Suprapubic skin (tissue), 4 donors: ENCODE data around the gene GLB1L2. TPM values are rescaled to one million over a fixed set of nuclear protein-coding genes. Genes with fewer than 3 reads are reported as not detected.

Experiments
- DNase-seq, 2 donors: peaks; one replicate each; pipeline ENCODE4 v3.0.0-alpha.2; 2019; ENCODE audit warnings: low spot score in 2 of 2
- H3K27ac ChIP-seq: fragments of 200-600 bp; sonication (generic); one replicate; pipeline ENCODE4 v1.5.1; 2019
- H3K27me3 ChIP-seq: fragments of 200-600 bp; sonication (generic); one replicate; pipeline ENCODE4 v1.5.1; 2019
- H3K36me3 ChIP-seq: fragments of 200-600 bp; sonication (generic); one replicate; pipeline ENCODE4 v1.5.1; 2019
- H3K4me1 ChIP-seq: fragments of 200-600 bp; sonication (generic); one replicate; pipeline ENCODE4 v1.5.1; 2019
- H3K4me3 ChIP-seq: fragments of 200-600 bp; sonication (generic); one replicate; pipeline ENCODE4 v1.5.1; 2019; ENCODE audit warnings: mild to moderate bottlenecking
- H3K9me3 ChIP-seq: fragments of 200-600 bp; sonication (generic); one replicate; pipeline ENCODE4 v1.5.1; 2019
- EP300 ChIP-seq: sonication (generic); formaldehyde crosslinking; IDR thresholded peaks from one replicate; pipeline ENCODE4 v1.6.1; 2017; ENCODE audit warnings: antibody characterized with exemption
- POLR2A ChIP-seq, 2 donors: fragments of 450-650 bp; IDR thresholded peaks; one replicate each; pipeline ENCODE4 v1.6.1; 2017; ENCODE audit warnings: antibody characterized with exemption in 2 of 2, mild to moderate bottlenecking in 2 of 2, moderate library complexity in 2 of 2
- POLR2AphosphoS5 ChIP-seq, 3 donors: sonication (generic); formaldehyde crosslinking; IDR thresholded peaks; one replicate each; pipeline ENCODE4 v1.6.1; 2017; ENCODE audit warnings: antibody characterized with exemption in 3 of 3
- WGBS: methylation state at CpG from one replicate; pipeline ENCODE4 v1.1.5; 2018; 5-methylcytosine and 5-hydroxymethylcytosine counted together
- total RNA-seq, 4 donors: library from RNA; depleted of rRNA; stranded (reverse); fragments of >200 nt; gene quantifications; one replicate each; pipeline ENCODE4 v1.1.0, GENCODE V29; 2016
- TF ChIP-seq, protein P1 (sequence below), 2 donors: fragments of 200-600 bp in 1 of 2; fragments of 450-650 bp in 1 of 2; sonication (generic) in 1 of 2; IDR thresholded peaks; one replicate each; pipeline ENCODE4 v1.5.1; 2016 to 2019; ENCODE audit warnings: antibody characterized with exemption in 2 of 2, mild to moderate bottlenecking in 1 of 2, moderate library complexity in 1 of 2

The GLB1L2 gene
- total RNA-seq, 4 donors from 2014 or later, result 11.5 to 28.3 (median 21.8) TPM

DNA sequence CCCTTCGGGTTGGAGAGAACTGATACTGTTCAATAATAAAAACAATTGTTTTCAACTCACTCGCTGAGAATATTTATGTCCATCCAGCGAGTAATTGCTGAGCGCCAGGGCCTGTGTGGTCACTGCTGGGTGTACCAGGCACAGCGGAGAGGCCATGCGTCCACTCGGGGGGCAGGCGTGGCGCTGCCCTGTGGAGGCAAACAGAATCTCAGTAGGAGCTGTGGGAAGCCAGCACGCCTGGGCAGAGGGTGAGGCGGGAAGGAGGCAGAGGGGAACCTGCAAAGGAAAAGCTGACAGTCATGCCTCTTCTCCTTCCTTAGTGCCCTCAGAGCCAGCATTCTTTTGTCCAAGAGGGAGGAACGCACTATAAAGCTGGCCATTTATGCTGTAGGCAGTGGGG, 44.2 kb upstream of the GLB1L2 start:
- 88% methylated on average over 12 of the region's 12 CpGs for WGBS
- no peak for DNase-seq
- Histone ChIP-seq H3K9me3 (no peaks in the 10 kb centered on the region), H3K27me3 (no peaks in the 10 kb centered on the region), H3K36me3 (no peaks in the 10 kb centered on the region), H3K4me3 (no peak overlapping the region), H3K27ac (no peak overlapping the region), H3K4me1 (peaks cover 3% of the 10 kb centered on the region)
- TF ChIP-seq POLR2AphosphoS5 (IDR thresholded peaks at IDR 0.05) (no peak), EP300 (no peak), POLR2A (IDR thresholded peaks at IDR 0.05) (no peak)
- TF ChIP-seq, protein P1, sequence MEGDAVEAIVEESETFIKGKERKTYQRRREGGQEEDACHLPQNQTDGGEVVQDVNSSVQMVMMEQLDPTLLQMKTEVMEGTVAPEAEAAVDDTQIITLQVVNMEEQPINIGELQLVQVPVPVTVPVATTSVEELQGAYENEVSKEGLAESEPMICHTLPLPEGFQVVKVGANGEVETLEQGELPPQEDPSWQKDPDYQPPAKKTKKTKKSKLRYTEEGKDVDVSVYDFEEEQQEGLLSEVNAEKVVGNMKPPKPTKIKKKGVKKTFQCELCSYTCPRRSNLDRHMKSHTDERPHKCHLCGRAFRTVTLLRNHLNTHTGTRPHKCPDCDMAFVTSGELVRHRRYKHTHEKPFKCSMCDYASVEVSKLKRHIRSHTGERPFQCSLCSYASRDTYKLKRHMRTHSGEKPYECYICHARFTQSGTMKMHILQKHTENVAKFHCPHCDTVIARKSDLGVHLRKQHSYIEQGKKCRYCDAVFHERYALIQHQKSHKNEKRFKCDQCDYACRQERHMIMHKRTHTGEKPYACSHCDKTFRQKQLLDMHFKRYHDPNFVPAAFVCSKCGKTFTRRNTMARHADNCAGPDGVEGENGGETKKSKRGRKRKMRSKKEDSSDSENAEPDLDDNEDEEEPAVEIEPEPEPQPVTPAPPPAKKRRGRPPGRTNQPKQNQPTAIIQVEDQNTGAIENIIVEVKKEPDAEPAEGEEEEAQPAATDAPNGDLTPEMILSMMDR (IDR thresholded peaks at IDR 0.05), result no peak

DNA sequence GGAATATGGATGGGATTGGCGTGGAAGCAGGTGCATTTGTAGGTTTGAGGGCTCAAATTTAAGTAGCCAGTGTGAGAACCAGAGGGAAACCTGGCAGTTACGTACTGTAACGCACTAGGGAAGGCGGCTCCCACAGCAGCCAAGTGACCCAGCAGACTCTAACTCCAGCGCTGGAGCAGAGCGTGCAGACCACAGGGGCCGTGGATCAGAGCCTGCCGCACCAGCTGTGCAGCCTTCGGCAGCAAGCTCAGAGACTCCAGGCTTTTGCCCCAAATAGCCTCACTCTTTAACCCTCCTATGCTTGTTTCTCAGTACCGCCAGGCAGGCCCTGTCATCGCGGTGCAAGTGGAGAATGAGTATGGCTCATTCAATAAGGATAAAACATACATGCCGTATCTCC, 43.3 kb upstream of the GLB1L2 start:
- Histone ChIP-seq H3K27me3 (no peaks in the 10 kb centered on the region), H3K4me1 (no peaks in the 10 kb centered on the region), H3K36me3 (no peaks in the 10 kb centered on the region), H3K4me3 (no peak overlapping the region), H3K27ac (no peak overlapping the region), H3K9me3 (no peaks in the 10 kb centered on the region)
- TF ChIP-seq POLR2AphosphoS5 (IDR thresholded peaks at IDR 0.05), result no peak
- no peak for TF ChIP-seq EP300
- TF ChIP-seq, protein P1 (IDR thresholded peaks at IDR 0.05), result no peak
- no peak for TF ChIP-seq POLR2A (IDR thresholded peaks at IDR 0.05)
- WGBS, result 93% methylated on average over 9 of the region's 13 CpGs
- DNase-seq, result no peak

DNA sequence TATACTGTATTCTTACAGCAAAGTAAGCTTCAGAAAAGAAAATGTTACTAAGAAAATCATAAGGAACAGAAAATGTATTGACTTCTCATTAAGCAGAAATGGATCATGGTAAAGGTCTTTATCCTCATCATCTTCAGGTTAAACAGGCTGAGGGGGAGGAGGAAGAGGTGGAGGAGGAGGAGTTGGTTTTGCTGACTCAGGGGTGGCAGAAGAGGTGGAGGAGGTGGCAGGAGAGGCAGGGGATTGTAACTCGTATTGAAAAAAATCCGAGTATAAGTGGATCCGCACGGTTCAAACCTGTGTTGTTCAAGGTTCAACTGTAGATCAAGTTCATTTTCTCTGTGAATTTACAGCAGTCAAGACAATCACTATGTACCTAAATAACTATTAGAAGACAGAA, 42.6 kb upstream of the GLB1L2 start:
- no peaks in the 10 kb centered on the region for H3K9me3 ChIP-seq
- peaks cover 3% of the 10 kb centered on the region for H3K27me3 ChIP-seq
- no peaks in the 10 kb centered on the region for H3K36me3 ChIP-seq
- DNase-seq, result no peak
- H3K27ac ChIP-seq, result no peak overlapping the region
- no peak overlapping the region for H3K4me3 ChIP-seq
- TF ChIP-seq, protein P1 (IDR thresholded peaks at IDR 0.05), result no peak
- TF ChIP-seq POLR2AphosphoS5 (IDR thresholded peaks at IDR 0.05), result no peak
- TF ChIP-seq EP300, result no peak
- no peak for TF ChIP-seq POLR2A (IDR thresholded peaks at IDR 0.05)
- 83% methylated on average over 4 of the region's 4 CpGs for WGBS
- H3K4me1 ChIP-seq, result no peaks in the 10 kb centered on the region

DNA sequence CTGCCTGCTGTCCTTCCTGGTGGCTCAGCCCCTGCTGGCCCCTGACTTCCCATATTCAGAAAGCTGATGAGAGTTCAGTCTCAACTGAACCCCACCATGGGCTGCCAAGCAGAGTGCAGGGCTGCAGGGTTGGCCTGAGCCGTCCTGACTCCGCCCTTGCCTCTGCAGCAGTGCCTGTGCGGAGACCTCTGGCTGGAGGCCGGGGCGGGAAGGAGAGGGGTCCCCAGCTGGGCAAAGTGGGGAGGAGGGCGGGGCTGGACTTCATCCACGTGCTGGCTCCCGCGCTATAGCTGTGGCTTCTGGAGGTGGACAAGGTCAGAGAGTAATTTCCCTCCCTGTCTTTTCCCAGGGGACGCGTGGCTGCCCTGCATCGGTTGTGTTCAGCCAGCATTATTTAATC, 42.0 kb upstream of the GLB1L2 start:
- no peak for TF ChIP-seq POLR2A (IDR thresholded peaks at IDR 0.05)
- H3K4me1 ChIP-seq, result no peaks in the 10 kb centered on the region
- H3K4me3 ChIP-seq, result no peak overlapping the region
- no peaks in the 10 kb centered on the region for H3K36me3 ChIP-seq
- 53% methylated on average over 7 of the region's 12 CpGs for WGBS
- H3K27ac ChIP-seq, result no peak overlapping the region
- H3K27me3 ChIP-seq, result peaks cover 3% of the 10 kb centered on the region
- H3K9me3 ChIP-seq, result no peaks in the 10 kb centered on the region
- no peak for DNase-seq

DNA sequence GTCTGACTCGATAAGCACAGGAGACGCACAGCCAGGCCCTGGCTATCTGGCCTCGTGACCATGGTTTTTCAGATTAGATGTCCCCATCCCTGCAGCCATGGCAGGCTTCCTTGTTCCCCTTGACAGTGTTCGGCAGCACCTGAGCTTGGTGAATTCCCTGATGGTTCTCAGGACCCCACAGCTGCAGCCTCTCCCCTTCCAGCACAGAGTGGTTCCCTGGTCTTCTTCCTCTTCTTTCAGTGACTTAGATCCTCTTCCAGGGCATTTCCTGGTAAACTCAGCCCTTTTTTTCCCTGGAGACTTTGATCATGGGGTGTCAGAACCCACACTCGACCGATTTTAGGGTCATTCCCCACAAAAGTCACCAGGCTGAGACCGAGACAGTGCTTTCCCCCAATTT, 41.1 kb upstream of the GLB1L2 start:
- Histone ChIP-seq H3K4me1 (no peaks in the 10 kb centered on the region), H3K4me3 (no peak overlapping the region), H3K36me3 (no peaks in the 10 kb centered on the region), H3K27ac (no peak overlapping the region), H3K27me3 (peaks cover 3% of the 10 kb centered on the region), H3K9me3 (no peaks in the 10 kb centered on the region)
- TF ChIP-seq POLR2AphosphoS5 (IDR thresholded peaks at IDR 0.05), result no peak
- no peak for TF ChIP-seq EP300
- TF ChIP-seq POLR2A (IDR thresholded peaks at IDR 0.05), result no peak
- TF ChIP-seq, protein P1 (IDR thresholded peaks at IDR 0.05), result no peak
- no peak for DNase-seq
- 87% methylated on average over 7 of the region's 7 CpGs for WGBS

DNA sequence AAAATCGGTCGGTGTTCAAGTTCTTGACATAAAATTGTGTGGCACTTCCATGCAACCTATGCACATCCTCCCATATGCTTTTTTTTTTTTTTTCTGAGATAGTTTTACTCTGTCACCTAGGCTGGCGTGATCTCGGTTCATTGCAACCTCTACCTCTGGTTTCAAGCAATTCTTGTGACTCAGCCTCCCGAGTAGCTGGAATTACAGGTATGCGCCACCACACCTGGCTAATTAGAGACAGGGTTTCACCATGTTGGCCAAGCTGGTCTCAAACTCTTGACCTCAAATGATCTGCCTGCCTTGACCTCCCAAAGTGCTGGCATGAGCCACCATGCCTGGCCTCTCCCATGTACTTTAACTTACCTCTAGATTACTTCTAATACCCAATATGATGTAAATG, 40.6 kb upstream of the GLB1L2 start:
- H3K27ac ChIP-seq, result no peak overlapping the region
- H3K9me3 ChIP-seq, result no peaks in the 10 kb centered on the region
- no peaks in the 10 kb centered on the region for H3K4me1 ChIP-seq
- 90% methylated on average over 6 of the region's 6 CpGs for WGBS
- DNase-seq, result no peak
- peaks cover 3% of the 10 kb centered on the region for H3K27me3 ChIP-seq
- no peak overlapping the region for H3K4me3 ChIP-seq
- TF ChIP-seq POLR2AphosphoS5 (IDR thresholded peaks at IDR 0.05), result no peak
- no peak for TF ChIP-seq EP300
- no peak for TF ChIP-seq POLR2A (IDR thresholded peaks at IDR 0.05)
- TF ChIP-seq, protein P1 (IDR thresholded peaks at IDR 0.05), result no peak
- no peaks in the 10 kb centered on the region for H3K36me3 ChIP-seq
